Activated naive CD8-positive, alpha-beta T cell treated with anti-CD3 and anti-CD28 coated beads, Interleukin-2, amount 10 ng/mL, durations not matched to agents 7 days and 5 days (primary cell): Measurements from ENCODE around the gene TRIM39. TPM values are rescaled to one million over a fixed set of nuclear protein-coding genes. Genes with fewer than 3 reads are reported as not detected.

Experiments used
- ATAC-seq: fragments of 150-1000 bp; cut with Tn5 transposase; one replicate; pipeline ENCODE4 v1.10.0; 2021; ENCODE audit warnings: low read depth, moderate library complexity
- POLR2A ChIA-PET: fragments of 350-600 bp; sonication (Branson Sonifier 250); formaldehyde crosslinking; loops from one replicate; lab custom pipeline; 2021; ENCODE audit warnings: antibody characterized with exemption; lab: Charles Lee
- DNase-seq: peaks from one replicate; pipeline ENCODE4 v3.0.0; 2021
- H3K27ac Mint-ChIP-seq: one replicate; pipeline ENCODE4 v1.8.0; 2022; ENCODE audit warnings: mild to moderate bottlenecking, mixed read lengths
- H3K27me3 Mint-ChIP-seq: one replicate; pipeline ENCODE4 v1.8.0; 2022; ENCODE audit warnings: mild to moderate bottlenecking, moderate library complexity, mixed read lengths
- H3K36me3 Mint-ChIP-seq: one replicate; pipeline ENCODE4 v1.8.0; 2021; ENCODE audit warnings: mild to moderate bottlenecking, mixed read lengths
- H3K4me1 Mint-ChIP-seq: one replicate; pipeline ENCODE4 v1.8.0; 2021; ENCODE audit warnings: mixed read lengths
- H3K4me3 Mint-ChIP-seq: one replicate; pipeline ENCODE4 v1.8.0; 2022; ENCODE audit warnings: mild to moderate bottlenecking, moderate library complexity, mixed read lengths
- H3K9me3 Mint-ChIP-seq: one replicate; pipeline ENCODE4 v1.8.0; 2021; ENCODE audit warnings: mixed read lengths
- total RNA-seq, 2 experiments: library from RNA; stranded (reverse); gene quantifications; one replicate each; pipeline ENCODE4 v1.2.3, GENCODE V29; 2021

The TRIM39 gene
- total RNA-seq, 2 experiments from 2014 or later: 24.1 to 24.2 TPM

- no peaks in the 10 kb centered on the region for H3K27me3 Mint-ChIP-seq
- peaks cover 3% of the 10 kb centered on the region for H3K4me1 Mint-ChIP-seq
- H3K27ac Mint-ChIP-seq: no peak overlapping the region
- POLR2A ChIA-PET: no interaction called here
- ATAC-seq: no peak
- DNase-seq: no peak
- H3K36me3 Mint-ChIP-seq: peaks cover 19% of the 10 kb centered on the region
- H3K4me3 Mint-ChIP-seq: no peak overlapping the region
- H3K9me3 Mint-ChIP-seq: no peaks in the 10 kb centered on the region
Measured at GRCh38 chr6:30340589-30341054, 13.9 kb downstream of the TRIM39 start.

- no peaks in the 10 kb centered on the region for H3K9me3 Mint-ChIP-seq
- peaks cover 9% of the 10 kb centered on the region for H3K4me1 Mint-ChIP-seq
- H3K4me3 Mint-ChIP-seq: no peak overlapping the region
- H3K27me3 Mint-ChIP-seq: no peaks in the 10 kb centered on the region
- no peak overlapping the region for H3K27ac Mint-ChIP-seq
- H3K36me3 Mint-ChIP-seq: peaks cover 21% of the 10 kb centered on the region
- POLR2A ChIA-PET: no interaction called here
- DNase-seq: no peak
- ATAC-seq: no peak
Measured at GRCh38 chr6:30341218-30341617, 14.5 kb downstream of the TRIM39 start.

- DNase-seq: no peak
- no peak overlapping the region for H3K4me3 Mint-ChIP-seq
- peaks cover 18% of the 10 kb centered on the region for H3K36me3 Mint-ChIP-seq
- POLR2A ChIA-PET: no interaction called here
- peaks cover 11% of the 10 kb centered on the region for H3K4me1 Mint-ChIP-seq
- ATAC-seq: no peak
- H3K9me3 Mint-ChIP-seq: no peaks in the 10 kb centered on the region
- no peak overlapping the region for H3K27ac Mint-ChIP-seq
- no peaks in the 10 kb centered on the region for H3K27me3 Mint-ChIP-seq
Measured at GRCh38 chr6:30341728-30342127, 15.0 kb downstream of the TRIM39 start.

- Mint-ChIP-seq H3K27ac (peak overlapping the region; percentile 87), H3K4me1 (peaks cover 14% of the 10 kb centered on the region), H3K9me3 (no peaks in the 10 kb centered on the region), H3K36me3 (peaks cover 19% of the 10 kb centered on the region), H3K4me3 (peak overlapping the region; percentile 90), H3K27me3 (no peaks in the 10 kb centered on the region)
- POLR2A ChIA-PET: interaction anchor here (2.7 kb wide), 1 partner anchor 18 kb away, joined by 16 read pairs; the partner anchor contains the start of gene TRIM39
- DNase-seq (no peak), ATAC-seq (no peak)
Measured at GRCh38 chr6:30344191-30344867, 17.6 kb downstream of the TRIM39 start.

- DNase-seq (peak; percentile 91), ATAC-seq (peak; percentile 99)
- H3K27ac Mint-ChIP-seq: peak within 1 kb of the TSS; percentile 87
- H3K4me3 Mint-ChIP-seq: peak within 1 kb of the TSS; percentile 90
- H3K27me3 Mint-ChIP-seq: no peaks in the 10 kb centered on the region
- H3K9me3 Mint-ChIP-seq: no peaks in the 10 kb centered on the region
- peaks cover 17% of the 10 kb centered on the region for H3K4me1 Mint-ChIP-seq
- POLR2A ChIA-PET: interaction anchor here (2.7 kb wide), 1 partner anchor 19 kb away, joined by 16 read pairs; the partner anchor contains the start of gene TRIM39
- H3K36me3 Mint-ChIP-seq: peaks cover 15% of the 10 kb centered on the region
Measured at GRCh38 chr6:30344868-30345671, 18.3 kb downstream of the TRIM39 start, which contains the start of gene RPP21. Gene RPP21 (plus strand): TSS chr6:30345156. CDS start chr6:30345172, 16 bp downstream.

GRCh38 chr6:30345852-30346251 is 19.1 kb downstream of the TRIM39 start:
- peak overlapping the region; percentile 70 for H3K27ac Mint-ChIP-seq
- peaks cover under 1% of the 10 kb centered on the region for H3K27me3 Mint-ChIP-seq
- no peak for DNase-seq
- ATAC-seq: no peak
- peak overlapping the region; percentile 90 for H3K4me3 Mint-ChIP-seq
- no peaks in the 10 kb centered on the region for H3K9me3 Mint-ChIP-seq
- POLR2A ChIA-PET: interaction anchor here (2.7 kb wide), 1 partner anchor 20 kb away, joined by 16 read pairs; the partner anchor contains the start of gene TRIM39
- peaks cover 20% of the 10 kb centered on the region for H3K4me1 Mint-ChIP-seq
- H3K36me3 Mint-ChIP-seq: peaks cover 12% of the 10 kb centered on the region

- no peak overlapping the region for H3K27ac Mint-ChIP-seq
- ATAC-seq (no peak), DNase-seq (no peak)
- peaks cover 25% of the 10 kb centered on the region for H3K27me3 Mint-ChIP-seq
- no peak overlapping the region for H3K4me3 Mint-ChIP-seq
- peaks cover 20% of the 10 kb centered on the region for H3K4me1 Mint-ChIP-seq
- H3K9me3 Mint-ChIP-seq: no peaks in the 10 kb centered on the region
- peaks cover 12% of the 10 kb centered on the region for H3K36me3 Mint-ChIP-seq
- POLR2A ChIA-PET: no interaction called here
Measured at GRCh38 chr6:30348957-30349356, 22.2 kb downstream of the TRIM39 start.

GRCh38 chr6:30349421-30350177 is 22.9 kb downstream of the TRIM39 start:
- peaks cover 19% of the 10 kb centered on the region for H3K4me1 Mint-ChIP-seq
- H3K9me3 Mint-ChIP-seq: no peaks in the 10 kb centered on the region
- POLR2A ChIA-PET: no interaction called here
- H3K27ac Mint-ChIP-seq: no peak overlapping the region
- peaks cover 12% of the 10 kb centered on the region for H3K36me3 Mint-ChIP-seq
- H3K4me3 Mint-ChIP-seq: no peak overlapping the region
- DNase-seq (no peak), ATAC-seq (no peak)
- H3K27me3 Mint-ChIP-seq: peaks cover 25% of the 10 kb centered on the region

- Mint-ChIP-seq H3K27ac (no peak overlapping the region), H3K27me3 (peaks cover 27% of the 10 kb centered on the region), H3K4me1 (peaks cover 17% of the 10 kb centered on the region), H3K36me3 (peaks cover 11% of the 10 kb centered on the region), H3K4me3 (no peak overlapping the region), H3K9me3 (no peaks in the 10 kb centered on the region)
- POLR2A ChIA-PET: no interaction called here
- no peak for ATAC-seq
- DNase-seq: no peak
Measured at GRCh38 chr6:30350524-30350923, 23.8 kb downstream of the TRIM39 start.

- POLR2A ChIA-PET: no interaction called here
- H3K4me3 Mint-ChIP-seq: no peak overlapping the region
- peaks cover 11% of the 10 kb centered on the region for H3K4me1 Mint-ChIP-seq
- no peak for DNase-seq
- H3K36me3 Mint-ChIP-seq: no peaks in the 10 kb centered on the region
- no peak overlapping the region for H3K27ac Mint-ChIP-seq
- H3K9me3 Mint-ChIP-seq: no peaks in the 10 kb centered on the region
- ATAC-seq: no peak
- peaks cover 40% of the 10 kb centered on the region for H3K27me3 Mint-ChIP-seq
Measured at GRCh38 chr6:30352550-30352949, 25.8 kb downstream of the TRIM39 start.

GRCh38 chr6:30355281-30355680 is 28.6 kb downstream of the TRIM39 start:
- no peaks in the 10 kb centered on the region for H3K36me3 Mint-ChIP-seq
- H3K27me3 Mint-ChIP-seq: peaks cover 61% of the 10 kb centered on the region
- H3K4me1 Mint-ChIP-seq: peaks cover 11% of the 10 kb centered on the region
- no peak for ATAC-seq
- no peak overlapping the region for H3K4me3 Mint-ChIP-seq
- H3K9me3 Mint-ChIP-seq: no peaks in the 10 kb centered on the region
- DNase-seq: no peak
- POLR2A ChIA-PET: no interaction called here
- H3K27ac Mint-ChIP-seq: no peak overlapping the region

- Mint-ChIP-seq H3K4me1 (peaks cover 8% of the 10 kb centered on the region), H3K27me3 (peaks cover 66% of the 10 kb centered on the region), H3K9me3 (no peaks in the 10 kb centered on the region), H3K4me3 (no peak overlapping the region), H3K27ac (no peak overlapping the region), H3K36me3 (no peaks in the 10 kb centered on the region)
- POLR2A ChIA-PET: no interaction called here
- DNase-seq (no peak), ATAC-seq (no peak)
Measured at GRCh38 chr6:30356536-30356935, 29.8 kb downstream of the TRIM39 start.
